Aorta (tissue), 5 donors: ENCODE measurements around the gene SPAAR. TPM values are rescaled to one million over a fixed set of nuclear protein-coding genes. Genes with fewer than 3 reads are reported as not detected.
"Not testable (repeated sequence)": the region's sequence is repeated elsewhere in the genome, so short reads cannot be mapped to it uniquely, and the experiment has no call there.

ENCODE experiments used
- ATAC-seq: fragments of 200-7000 bp; cut with Tn5 transposase; one replicate; pipeline ENCODE4 v1.9.1; 2022; ENCODE audit warnings: moderate library complexity; ENCODE audit not compliant: low FRiP score
- DNase-seq, 2 donors: peaks; one replicate each; pipeline ENCODE4 v3.0.0-alpha.2; 2020
- H3K27ac ChIP-seq, 2 donors: one replicate each; pipeline ENCODE4 v1.5.1; 2013; ENCODE audit warnings: low read length in 2 of 2, mild to moderate bottlenecking in 2 of 2, moderate library complexity in 2 of 2, control low read depth in 1 of 2, inconsistent platforms in 1 of 2, low read depth in 1 of 2
- H3K27me3 ChIP-seq, 2 donors: one replicate each; pipeline ENCODE4 v1.6.1; 2013; ENCODE audit warnings: control low read depth in 1 of 2, low read length in 1 of 2, mild to moderate bottlenecking in 1 of 2, moderate library complexity in 1 of 2; ENCODE audit not compliant: insufficient read depth in 2 of 2, control insufficient read depth in 1 of 2
- H3K36me3 ChIP-seq, 2 donors: one replicate each; pipeline ENCODE4 v1.6.1; 2013; ENCODE audit warnings: control low read depth in 1 of 2, low read length in 1 of 2, mild to moderate bottlenecking in 1 of 2; ENCODE audit not compliant: insufficient read depth in 2 of 2, control insufficient read depth in 1 of 2
- H3K4me1 ChIP-seq, 2 donors: one replicate each; pipeline ENCODE4 v1.6.1; 2013; ENCODE audit warnings: low read length in 2 of 2, control low read depth in 1 of 2, mild to moderate bottlenecking in 1 of 2, moderate library complexity in 1 of 2; ENCODE audit not compliant: insufficient read depth in 2 of 2, control insufficient read depth in 1 of 2
- H3K4me3 ChIP-seq, 2 donors: one replicate each; pipeline ENCODE4 v1.5.1; 2013; ENCODE audit warnings: low read length in 2 of 2, control low read depth in 1 of 2, mild to moderate bottlenecking in 1 of 2
- H3K9me3 ChIP-seq: one replicate; pipeline ENCODE4 v1.6.1; 2013; ENCODE audit warnings: mild to moderate bottlenecking, low read length; ENCODE audit not compliant: control insufficient read depth
- WGBS, 2 donors: extraction: QIAGEN DNeasy Blood & Tissue Kit; methylation state at CpG; one replicate each; pipeline ENCODE4 v1.1.7; 2013; 5-methylcytosine and 5-hydroxymethylcytosine counted together
- intact Hi-C, 2 donors: fragments of 100-400 bp; cut with DNase I; formaldehyde crosslinking; loops; one replicate each; pipeline versions ENCODE4 v1.14.2 to v1.15.0; 2022
- polyA plus RNA-seq, 2 donors: library from polyadenylated mRNA; stranded (reverse); fragments of 200-250 nt; gene quantifications; one replicate each; pipeline ENCODE4 v1.2.3, GENCODE V29; 2013
- total RNA-seq, 2 donors: library from RNA; stranded (reverse); fragmentation: NEBNext Ultra II Directional; extraction: Animal tissue kit (Norgen Biotek cat#: 25700); gene quantifications; one replicate each; pipeline ENCODE4 v1.2.1, GENCODE V29; 2021
- donor health status: healthy with polysubstance abuse.
- donor health status: Bipolar disorder and iron deficiency.
- donor health status: DM: no; HTN: no; CAD: no.
- donor health status: DM: no; HTN: no; CAD: no.
- donor health status: DM: yes; HTN: yes; CAD: no.

Gene SPAAR
- total and polyA plus RNA-seq, 4 donors, result 0.82 to 4.5 (median 4.0) TPM; not detected in 1

- no peaks in the 10 kb centered on the region for H3K36me3 ChIP-seq
- no peak overlapping the region for H3K4me3 ChIP-seq
- no peak overlapping the region for H3K27ac ChIP-seq
- intact Hi-C loops, result no loop called here
- ATAC-seq (no peak), DNase-seq (no peak)
- WGBS, 2 donors, result 75 to 87% methylated on average over 10 of the region's 10 CpGs
- H3K4me1 ChIP-seq, result peaks cover 0 to 12% of the 10 kb centered on the region in 2 donors
- H3K27me3 ChIP-seq, result no peaks in the 10 kb centered on the region
- H3K9me3 ChIP-seq, result no peaks in the 10 kb centered on the region
Measured at GRCh38 chr9:35912791-35913400, 3.6 kb downstream of the SPAAR start.

GRCh38 chr9:35913429-35913828 lies 4.1 kb downstream of the SPAAR start:
- H3K36me3 ChIP-seq, H3K4me1 ChIP-seq, intact Hi-C loops, H3K27ac ChIP-seq, ATAC-seq, H3K27me3 ChIP-seq, DNase-seq, H3K4me3 ChIP-seq, H3K9me3 ChIP-seq: not testable (repeated sequence)

- Histone ChIP-seq H3K9me3 (no peaks in the 10 kb centered on the region), H3K27ac (peak overlapping the region in 1 of 2 donors; percentile 84), H3K4me3 (no peak overlapping the region), H3K4me1 (peaks cover 1 to 3% of the 10 kb centered on the region in 2 donors), H3K36me3 (no peaks in the 10 kb centered on the region), H3K27me3 (no peaks in the 10 kb centered on the region)
- ATAC-seq (peak; percentile 34), DNase-seq (peak; percentile 73 to 79)
- WGBS, 2 donors, result 20 to 23% methylated on average over 9 of the region's 9 CpGs
- intact Hi-C loops, result no loop called here
Measured at GRCh38 chr9:35914301-35914807, 5.1 kb downstream of the SPAAR start.

- peak overlapping the region in 1 of 2 donors; percentile 39 for H3K27ac ChIP-seq
- ATAC-seq (no peak), DNase-seq (no peak)
- H3K36me3 ChIP-seq, result no peaks in the 10 kb centered on the region
- intact Hi-C loops, result no loop called here
- no peaks in the 10 kb centered on the region for H3K9me3 ChIP-seq
- peaks cover 0 to 3% of the 10 kb centered on the region in 2 donors for H3K4me1 ChIP-seq
- H3K4me3 ChIP-seq, result no peak overlapping the region
- 80 to 83% methylated on average over 16 of the region's 16 CpGs for WGBS, 2 donors
- H3K27me3 ChIP-seq, result no peaks in the 10 kb centered on the region
Measured at GRCh38 chr9:35915681-35916294, 6.5 kb downstream of the SPAAR start.

GRCh38 chr9:35917261-35917660 lies 8.0 kb downstream of the SPAAR start:
- ATAC-seq (no peak), DNase-seq (no peak)
- no peaks in the 10 kb centered on the region for H3K27me3 ChIP-seq
- peaks cover 0 to 3% of the 10 kb centered on the region in 2 donors for H3K4me1 ChIP-seq
- no peaks in the 10 kb centered on the region for H3K36me3 ChIP-seq
- no peaks in the 10 kb centered on the region for H3K9me3 ChIP-seq
- 78 to 80% methylated on average over 4 of the region's 4 CpGs for WGBS, 2 donors
- intact Hi-C loops, result no loop called here
- peak overlapping the region in 1 of 2 donors; percentile 29 for H3K27ac ChIP-seq
- no peak overlapping the region for H3K4me3 ChIP-seq

- Histone ChIP-seq H3K4me3 (no peak overlapping the region), H3K27me3 (no peaks in the 10 kb centered on the region), H3K36me3 (no peaks in the 10 kb centered on the region), H3K9me3 (no peaks in the 10 kb centered on the region), H3K27ac (peak overlapping the region in 1 of 2 donors; percentile 35), H3K4me1 (peaks cover 3 to 4% of the 10 kb centered on the region in 2 donors)
- WGBS, 2 donors, result 72 to 77% methylated on average over 3 of the region's 3 CpGs
- no peak for ATAC-seq
- no peak for DNase-seq
- intact Hi-C loops, result no loop called here
Measured at GRCh38 chr9:35918780-35919179, 9.5 kb downstream of the SPAAR start.

- H3K27me3 ChIP-seq, result no peaks in the 10 kb centered on the region
- no peaks in the 10 kb centered on the region for H3K36me3 ChIP-seq
- H3K4me3 ChIP-seq, result no peak overlapping the region
- H3K9me3 ChIP-seq, result no peaks in the 10 kb centered on the region
- intact Hi-C loops, result no loop called here
- 88% methylated on average over 3 of the region's 3 CpGs for WGBS, 2 donors
- H3K27ac ChIP-seq, result no peak overlapping the region
- ATAC-seq (no peak), DNase-seq (no peak)
- peaks cover 4 to 6% of the 10 kb centered on the region in 2 donors for H3K4me1 ChIP-seq
Measured at GRCh38 chr9:35919212-35920008, 10.1 kb downstream of the SPAAR start.

- H3K27ac ChIP-seq, result no peak overlapping the region
- no peaks in the 10 kb centered on the region for H3K9me3 ChIP-seq
- WGBS, 2 donors, result 70 to 75% methylated on average over 4 of the region's 4 CpGs
- no peaks in the 10 kb centered on the region for H3K36me3 ChIP-seq
- H3K4me1 ChIP-seq, result peaks cover 4 to 6% of the 10 kb centered on the region in 2 donors
- H3K27me3 ChIP-seq, result no peaks in the 10 kb centered on the region
- ATAC-seq, result no peak
- intact Hi-C loops, result no loop called here
- no peak overlapping the region for H3K4me3 ChIP-seq
- no peak for DNase-seq
Measured at GRCh38 chr9:35920051-35920620, 10.8 kb downstream of the SPAAR start.
